SW480 (cell line): Measurements from ENCODE around the gene LYSMD2.
A peak's percentile ranks its signal among the peaks of the same experiment; 100 is the strongest.

ENCODE experiments used
- DNase-seq: peaks from one replicate; pipeline ENCODE4 v3.0.0-alpha.2; 2016; ENCODE audit warnings: low spot score

LYSMD2 gene

DNA sequence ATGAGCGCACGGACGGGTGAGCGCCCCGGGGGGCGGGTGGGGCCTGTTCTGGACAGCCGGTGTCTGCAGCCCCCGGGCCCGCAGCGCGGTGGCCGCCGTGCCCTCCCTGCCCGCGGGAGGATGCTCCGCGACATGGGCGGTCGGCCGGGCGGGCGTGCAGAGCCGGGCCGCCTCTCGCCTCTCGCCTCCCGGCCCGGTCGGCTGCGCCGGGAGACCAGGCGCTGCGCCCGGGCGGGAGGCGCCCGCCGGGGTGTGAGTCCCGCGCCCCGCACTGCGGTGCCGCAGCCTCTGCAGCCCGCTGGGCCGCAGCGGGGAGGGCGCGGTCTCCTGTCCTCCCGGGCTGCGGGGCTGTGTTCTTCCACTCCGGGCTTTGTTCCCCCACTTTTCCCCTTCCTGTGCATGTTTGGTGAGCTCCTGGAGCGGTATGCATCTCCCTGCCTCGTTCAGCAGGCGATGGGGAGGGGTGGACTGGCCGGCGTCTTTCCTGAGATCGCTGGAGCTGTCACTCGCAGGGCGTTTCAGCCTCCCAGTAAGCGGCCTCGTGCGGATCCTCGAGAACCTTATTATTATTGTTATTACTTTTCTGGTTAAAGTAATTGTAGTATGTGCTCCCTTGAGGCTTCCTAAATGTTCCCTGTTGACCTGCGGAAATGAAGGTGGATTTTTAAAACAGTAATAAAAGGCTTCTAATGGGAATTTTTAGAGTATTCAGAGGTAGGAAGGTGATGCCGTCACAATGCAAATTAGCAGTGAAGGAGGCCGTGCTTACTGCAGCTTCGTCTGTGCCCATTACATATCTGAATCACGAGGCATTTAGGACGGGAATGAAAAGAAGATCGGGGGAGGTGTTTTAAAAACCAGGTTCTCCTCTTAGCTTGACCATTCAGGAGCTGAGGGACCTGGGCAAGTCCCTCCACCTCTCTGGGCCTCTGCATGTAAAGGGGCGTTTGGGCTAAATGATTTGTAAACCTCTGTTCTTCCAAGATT is 14.5 kb upstream of the LYSMD2 start:
- DNase-seq = peak; percentile 59

DNA sequence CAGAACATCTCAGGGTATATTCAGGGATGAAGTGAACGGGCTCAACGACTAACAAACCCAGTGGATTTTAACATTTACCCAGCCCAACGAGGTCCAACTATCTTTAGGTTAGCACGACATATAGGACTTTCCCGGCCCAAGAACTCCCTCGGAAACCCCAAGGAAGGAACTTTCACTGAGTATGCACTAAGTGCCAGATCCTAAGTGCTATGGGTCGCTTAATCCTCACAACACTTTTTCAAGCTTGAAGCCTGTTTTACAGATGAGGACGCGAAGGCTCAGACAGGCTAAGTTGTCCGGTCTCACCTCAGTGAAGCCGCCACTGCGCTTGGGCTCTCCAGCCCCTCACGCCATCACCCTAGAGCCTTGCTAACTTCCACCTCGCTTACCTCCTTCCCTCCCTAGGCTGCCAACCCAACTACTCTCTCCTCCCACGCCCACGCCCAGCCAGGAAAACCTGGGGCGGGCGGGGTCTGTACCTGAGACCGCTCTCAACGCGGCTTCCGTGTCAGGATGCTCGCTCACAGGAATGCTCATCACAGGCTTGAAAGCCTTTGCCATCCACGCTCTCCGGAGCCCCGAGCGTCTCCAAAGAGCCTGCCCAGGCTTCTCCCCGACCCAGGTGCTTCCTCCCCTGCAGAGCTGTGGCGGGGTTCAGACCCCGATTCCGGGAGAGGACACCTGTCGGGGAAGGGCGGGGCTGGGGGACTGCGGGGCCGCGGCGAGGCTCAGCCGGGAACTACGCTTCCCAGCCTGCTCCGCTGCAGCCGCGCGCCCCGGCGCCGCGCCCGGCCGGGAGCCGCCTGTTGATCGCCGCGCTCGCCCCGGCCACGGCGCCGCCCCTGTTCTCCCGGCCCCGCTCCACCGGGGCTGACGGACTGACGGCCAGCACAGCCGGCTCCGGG is 13.6 kb upstream of the LYSMD2 start, which contains the start of gene TMOD2:
TSS of gene TMOD2 (plus strand) at position 806 of the 905 bp plus-strand sequence. CDS start 14,845 bp downstream, outside the sequence.
- DNase-seq = peak; percentile 56

DNA sequence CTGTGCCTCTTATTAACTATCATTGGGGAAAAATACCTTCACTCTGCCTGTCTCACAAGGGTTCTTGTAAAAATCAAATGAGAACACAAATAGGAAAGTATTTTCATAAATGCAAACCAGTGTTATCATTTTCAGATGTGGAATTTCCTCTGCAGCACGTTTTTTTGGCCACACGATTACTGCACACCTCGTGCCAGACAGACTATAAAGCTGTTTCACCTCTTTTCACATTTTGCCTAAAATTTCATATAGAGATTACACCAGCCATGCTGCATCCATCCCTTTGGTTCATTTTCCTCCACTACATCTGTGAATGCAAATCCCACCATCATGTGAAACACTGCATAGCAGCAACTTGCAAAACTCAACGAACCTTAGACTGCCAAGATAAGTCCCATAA is 12.7 kb upstream of the LYSMD2 start:
- DNase-seq = no peak

DNA sequence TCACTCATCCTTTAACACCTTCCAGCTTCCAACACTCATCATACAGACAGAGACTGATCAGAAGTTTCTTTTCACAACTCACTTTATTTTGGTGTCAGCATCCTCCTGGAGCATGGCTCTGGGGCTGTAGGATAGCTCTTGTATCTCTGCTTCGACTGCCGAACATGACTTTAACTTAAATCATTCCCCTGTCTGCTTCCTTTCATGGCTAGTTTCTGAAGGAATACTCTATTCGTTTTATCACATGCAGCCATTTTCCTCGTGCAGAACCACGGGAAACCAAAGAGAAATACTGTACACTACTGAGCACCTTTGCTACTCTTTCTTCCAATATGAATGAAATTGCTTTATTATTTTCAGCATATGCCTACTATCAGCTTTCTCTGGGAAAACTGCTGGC is 11.9 kb upstream of the LYSMD2 start:
- no peak for DNase-seq

DNA sequence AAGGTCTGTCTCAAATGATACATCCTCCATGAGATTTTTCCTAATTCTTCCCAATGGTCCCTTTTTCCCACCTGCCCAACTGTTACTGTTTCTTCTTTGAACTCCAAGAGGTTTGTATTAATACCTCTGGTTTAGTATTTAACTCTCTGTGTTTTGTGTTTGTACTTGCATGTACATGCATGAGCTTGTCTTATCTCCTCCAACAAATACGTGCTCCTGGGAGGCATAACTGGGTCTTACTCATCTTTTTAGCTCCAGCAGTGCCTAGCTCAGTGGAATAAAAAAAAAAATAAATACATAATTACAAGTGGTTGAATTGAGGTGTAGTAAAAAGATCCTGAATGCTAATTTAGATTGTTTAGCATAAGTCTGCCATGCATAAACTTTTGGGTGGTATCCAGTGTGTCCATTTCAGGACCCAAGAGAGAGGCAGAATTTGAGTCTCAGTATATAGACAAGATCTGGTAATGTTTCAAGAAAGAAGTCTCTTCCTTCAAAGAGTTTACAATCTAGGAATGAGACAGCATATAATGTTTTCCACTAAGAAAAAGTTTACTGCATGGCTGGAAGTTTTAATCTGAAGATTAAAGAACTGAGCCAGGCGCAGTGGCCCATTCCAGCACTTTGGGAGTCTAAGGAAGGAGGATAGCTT is 1.7 kb upstream of the LYSMD2 start:
- DNase-seq = no peak

DNA sequence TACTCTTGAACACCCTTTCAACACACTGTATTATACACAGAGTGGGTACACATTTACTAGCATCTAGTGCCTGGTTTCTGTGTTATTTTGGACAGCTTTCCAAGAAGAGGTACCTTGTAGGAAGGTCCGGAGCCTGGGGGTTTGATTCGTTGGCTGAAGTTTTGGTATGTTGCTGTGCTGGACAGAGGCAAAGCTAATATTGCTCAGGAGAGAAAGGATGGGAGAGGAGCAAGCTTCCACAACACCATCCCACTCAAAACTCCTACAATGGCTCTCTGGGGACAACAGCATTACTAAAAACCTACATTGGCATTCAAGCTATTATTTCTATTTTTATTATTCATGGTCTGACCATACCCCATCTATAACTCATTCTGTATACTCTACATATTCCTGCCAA is 1.1 kb upstream of the LYSMD2 start:
- no peak for DNase-seq

DNA sequence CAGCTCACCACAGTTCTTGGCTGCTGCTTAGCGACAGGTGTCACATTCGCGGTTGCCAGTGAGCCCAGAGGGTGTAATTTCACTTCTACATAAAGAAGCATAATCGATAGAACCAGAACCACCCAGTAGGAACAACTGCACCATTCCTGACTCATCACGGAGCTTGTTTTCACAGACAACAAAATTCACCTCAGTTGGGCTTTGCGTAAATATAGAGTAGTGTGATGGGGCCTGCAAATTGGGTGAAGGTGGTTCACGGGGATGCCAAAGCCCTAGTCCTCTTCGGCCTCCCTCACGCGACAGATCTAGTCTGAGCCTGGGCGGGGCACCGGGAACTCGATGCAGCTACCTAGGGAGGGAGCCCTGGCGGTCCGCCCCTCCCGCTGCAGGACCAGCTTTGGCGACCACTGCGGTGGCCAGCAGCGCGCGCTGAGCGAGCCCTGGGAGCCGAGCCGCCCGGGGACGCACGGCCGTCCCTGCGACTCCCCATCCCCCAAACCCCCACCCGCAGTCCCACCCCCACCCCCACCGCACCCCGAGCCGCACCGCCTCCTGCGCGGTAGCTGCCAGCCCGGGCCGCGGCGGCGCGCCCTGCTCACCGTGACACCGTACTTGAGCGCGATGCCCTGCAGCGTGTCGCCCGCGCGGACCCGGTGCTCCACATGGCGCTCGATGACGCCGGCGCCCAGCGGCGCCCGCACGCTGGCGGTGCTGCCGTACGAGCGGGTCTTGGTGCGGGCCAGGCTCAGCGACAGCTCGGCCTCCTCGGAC is 519 bp downstream of the LYSMD2 start:
- peak; percentile 58 for DNase-seq

DNA sequence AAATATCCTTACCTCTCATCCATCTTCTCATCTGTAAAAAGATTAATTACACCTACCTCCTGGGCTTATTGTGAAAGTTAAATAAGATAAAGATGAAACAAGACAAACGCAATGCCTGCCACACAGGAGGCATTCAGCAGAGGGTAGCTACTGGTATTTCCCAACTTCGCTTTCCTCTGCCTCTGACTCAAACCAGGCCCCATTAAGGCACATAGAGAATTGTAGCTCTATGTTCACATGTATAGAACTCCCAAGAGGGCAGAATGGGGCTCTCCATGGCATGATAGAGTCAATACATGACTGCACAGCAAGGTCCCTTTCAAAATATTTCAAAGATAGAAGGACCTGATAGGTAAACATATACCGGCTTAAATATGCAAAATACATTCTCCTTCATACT is 1.4 kb downstream of the LYSMD2 start:
- no peak for DNase-seq

DNA sequence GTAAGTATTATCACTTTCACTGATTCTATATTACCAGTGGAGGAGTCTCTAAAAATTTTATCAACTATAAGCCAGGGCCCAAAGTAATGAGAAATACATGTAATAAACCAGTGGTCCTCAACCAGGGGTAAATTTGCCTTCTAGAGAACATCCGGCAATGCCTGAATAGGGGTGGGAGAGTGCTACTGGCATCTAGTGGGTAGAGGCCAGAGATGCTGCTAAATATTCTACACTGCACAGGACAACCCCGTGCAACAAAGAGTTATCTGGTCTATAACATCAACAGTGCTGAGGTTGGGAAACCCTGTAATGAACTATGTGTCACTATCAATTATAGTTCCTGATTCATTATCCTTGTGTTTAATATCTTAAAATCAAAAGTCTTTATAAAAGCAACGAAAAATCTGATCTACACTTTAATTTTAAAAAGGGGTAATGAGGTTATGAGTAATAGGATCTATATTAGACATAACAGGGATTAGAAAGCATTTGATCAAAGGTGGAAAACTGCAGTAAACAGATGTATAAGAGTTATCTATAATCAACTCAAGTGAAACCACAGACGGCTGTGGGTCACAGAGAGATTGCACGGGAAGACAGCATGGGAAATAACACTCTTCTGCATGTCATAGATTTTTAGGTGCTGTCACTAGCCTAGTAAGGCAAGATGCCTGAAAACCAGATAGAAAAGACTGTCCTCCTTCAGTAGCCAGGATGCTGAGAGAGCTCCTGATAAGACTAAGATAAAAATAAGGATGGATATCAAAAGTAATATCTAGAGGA is 2.0 kb downstream of the LYSMD2 start:
- DNase-seq = no peak

DNA sequence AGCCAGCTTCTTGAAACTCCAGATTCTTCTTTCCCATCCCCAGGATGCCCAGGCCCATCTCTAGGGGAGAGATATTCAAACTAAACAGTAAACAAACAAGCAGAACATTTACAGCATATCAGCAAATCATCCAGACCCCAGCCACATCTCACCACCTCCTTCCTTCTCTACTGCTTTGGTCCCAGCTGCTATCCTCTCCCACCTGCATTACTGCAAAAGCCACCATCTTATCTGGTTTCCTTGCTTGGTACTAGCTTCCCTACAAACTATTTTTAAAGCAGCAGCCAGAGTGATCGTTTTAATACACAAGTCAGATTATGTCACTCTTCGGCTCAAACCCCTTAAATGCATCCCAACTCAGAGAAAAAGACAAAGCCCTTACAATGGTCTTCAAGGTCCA is 4.8 kb downstream of the LYSMD2 start:
- DNase-seq = no peak

DNA sequence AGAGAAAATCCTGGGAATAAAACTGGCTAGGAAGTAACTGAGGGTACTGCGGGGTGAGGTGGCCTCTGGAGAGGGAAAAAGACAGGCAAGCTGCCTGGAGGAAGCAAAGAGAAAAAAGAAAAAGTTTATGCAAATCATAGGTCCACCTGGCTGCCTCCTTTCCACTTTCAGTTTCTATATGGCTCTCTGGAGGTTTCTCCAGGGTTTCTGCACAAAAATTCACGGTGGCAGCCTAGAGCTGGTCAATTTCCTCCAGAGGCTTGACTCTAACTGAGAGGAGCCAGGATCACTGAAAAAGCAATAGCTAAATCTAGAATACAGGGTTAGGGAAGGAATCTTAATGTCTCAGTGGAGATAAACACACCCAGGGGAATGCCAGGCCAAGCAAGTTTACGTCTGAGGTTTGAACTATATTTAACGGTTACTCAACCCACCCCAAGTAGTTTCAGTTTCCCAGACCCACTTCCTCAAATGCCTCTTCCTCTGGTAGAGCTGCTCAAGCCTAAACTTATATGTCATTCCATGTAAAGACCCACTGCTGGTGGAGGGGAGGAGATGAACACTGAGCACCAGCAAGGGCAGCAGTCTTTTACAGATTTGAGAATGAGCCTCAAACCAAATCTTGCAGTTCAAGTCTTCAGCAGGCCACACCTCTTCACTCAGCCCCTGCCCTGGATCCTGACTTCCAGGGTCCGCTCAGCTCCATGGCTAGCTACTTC is 5.7 kb downstream of the LYSMD2 start:
- no peak for DNase-seq

DNA sequence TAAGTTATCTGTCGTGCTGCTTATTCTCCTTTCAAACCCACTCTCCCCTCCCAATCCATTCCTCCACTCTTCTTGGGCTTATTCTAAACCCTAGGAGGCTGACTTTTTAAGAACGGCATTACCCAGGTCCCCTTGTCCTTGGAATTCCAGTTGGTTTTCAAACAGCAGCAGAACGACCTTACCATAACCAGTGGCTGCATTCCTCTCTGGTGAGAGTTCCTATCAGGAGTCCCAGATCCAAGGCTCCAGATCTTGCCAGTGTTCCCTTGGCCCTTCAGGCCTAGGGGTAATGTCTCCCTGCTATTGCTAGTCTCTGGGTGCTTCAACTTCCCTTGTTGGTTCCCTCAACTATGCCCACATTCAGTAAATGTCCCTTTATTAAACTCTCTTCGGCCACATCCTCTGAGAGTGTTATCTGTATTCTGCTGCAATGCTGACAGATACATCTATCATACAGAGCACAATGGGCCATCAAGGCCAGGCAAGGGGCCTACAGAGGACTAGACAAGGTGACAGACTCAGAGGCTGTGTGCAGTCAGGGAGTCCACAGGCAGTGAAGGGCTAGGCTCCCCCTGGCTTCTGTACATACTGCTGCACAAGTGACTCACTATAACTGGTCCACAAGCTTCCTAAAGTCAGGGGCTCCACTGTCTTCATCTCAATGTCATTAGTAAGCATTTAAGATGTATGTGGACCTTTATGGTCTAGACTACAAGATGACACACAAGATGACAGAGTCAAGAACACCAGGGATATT is 10.1 kb downstream of the LYSMD2 start:
- no peak for DNase-seq

DNA sequence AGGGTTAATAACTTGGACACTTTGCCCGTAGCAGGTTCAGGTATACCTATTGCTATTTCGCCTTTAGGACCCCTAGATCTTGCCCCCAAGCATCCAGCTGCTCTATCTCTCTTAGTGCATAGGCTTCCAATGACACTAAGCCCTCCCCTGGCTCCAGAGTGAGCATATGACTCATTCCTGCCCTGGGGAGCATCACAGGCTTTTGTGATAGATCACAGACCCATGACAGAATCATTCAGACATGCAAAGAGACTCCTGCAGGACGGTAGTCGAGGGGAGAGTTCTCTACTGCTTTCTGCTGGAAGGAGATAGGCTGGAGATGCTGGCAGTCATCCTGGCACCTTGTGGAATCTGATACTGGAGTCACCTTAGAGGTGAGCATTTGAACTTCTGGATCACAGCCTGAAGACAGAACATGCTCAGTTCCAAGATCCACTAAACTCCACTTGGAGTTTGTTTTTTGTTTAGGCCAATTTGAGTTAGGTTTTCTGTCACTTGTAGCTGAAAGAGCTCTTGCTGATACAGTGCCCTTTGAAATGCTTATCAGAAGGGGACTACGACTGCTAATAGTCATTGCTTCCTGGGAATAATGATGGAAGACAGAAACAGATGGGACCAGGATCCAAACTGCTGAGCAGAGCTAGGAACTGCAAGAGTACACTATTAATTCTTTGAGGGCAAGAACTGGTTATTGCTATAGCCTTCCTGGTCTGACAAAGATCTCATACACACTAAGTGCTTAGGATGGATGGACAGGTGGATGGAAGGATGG is 11.0 kb downstream of the LYSMD2 start:
- peak; percentile 58 for DNase-seq

DNA sequence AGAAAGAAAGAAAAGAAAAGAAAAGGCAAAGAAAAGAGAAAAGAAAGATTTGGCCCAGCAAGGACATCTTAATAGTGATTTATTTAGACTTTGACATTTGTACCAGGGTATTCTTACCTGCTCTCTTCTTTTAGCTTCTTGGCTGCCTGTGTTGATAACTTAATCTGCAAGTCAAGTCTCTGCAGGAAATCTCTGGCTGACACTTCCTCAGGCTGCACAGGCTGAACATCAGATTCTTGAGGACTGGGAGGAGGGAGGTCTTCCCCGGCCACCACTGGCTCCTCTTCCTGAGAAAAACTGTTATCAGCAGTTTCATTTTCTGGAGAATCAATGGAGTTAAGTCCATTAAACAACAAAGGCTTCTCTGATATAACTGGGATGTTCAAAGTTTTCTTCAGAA is 12.8 kb downstream of the LYSMD2 start:
- DNase-seq = no peak

DNA sequence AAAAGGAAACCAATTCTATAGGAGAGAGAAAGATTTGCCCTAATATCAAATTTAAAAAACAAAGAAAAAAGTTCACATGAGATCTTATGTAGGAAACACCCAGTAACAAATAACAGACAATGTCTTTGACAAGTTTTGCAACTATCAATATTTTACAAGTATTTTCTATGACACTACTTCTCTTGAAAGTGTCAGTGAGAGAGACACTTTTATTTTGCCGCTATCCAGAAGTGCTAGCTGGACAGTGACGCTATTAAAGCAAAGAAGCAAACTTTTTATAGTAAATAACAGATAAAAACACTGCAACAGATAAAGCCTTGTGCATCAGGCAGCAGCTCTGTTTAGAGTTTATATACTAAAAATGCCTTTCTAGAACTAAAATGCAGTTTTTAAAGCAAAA is 13.3 kb downstream of the LYSMD2 start:
- DNase-seq = no peak

DNA sequence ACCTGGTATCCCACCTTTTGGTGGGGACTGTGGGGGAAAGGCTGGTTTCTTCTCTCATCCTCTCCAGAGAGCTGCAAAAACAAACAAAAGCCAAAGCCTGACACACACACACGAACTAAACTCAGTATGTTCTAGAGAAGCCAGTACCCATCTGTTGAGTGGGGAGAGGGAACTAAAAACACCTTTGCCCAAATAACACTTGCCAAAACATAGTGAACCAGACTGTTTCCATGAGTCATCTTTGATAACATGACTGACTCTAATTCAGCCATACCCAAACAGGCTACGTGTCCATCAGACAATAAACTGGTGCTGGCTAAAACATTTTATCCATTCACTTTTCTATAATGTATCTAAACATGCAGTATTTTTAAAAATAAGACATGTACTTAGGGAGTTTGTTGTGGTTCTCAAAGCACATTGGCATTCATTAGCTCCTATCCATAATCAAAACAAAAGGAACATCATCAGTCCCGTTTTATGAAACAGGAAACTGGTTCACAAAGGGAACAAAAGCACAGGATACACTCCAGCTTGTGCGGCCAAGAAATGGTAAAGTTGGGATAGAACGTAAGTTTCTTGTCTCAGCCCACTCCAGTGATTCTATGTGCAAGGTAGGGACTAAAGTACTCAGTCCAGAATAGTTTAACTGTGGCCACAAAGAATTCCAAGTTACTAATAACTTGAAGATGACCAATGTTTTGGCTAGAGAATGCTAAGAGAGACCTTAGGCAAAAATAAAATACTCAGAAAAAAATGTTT is 16.1 kb downstream of the LYSMD2 start:
- no peak for DNase-seq

DNA sequence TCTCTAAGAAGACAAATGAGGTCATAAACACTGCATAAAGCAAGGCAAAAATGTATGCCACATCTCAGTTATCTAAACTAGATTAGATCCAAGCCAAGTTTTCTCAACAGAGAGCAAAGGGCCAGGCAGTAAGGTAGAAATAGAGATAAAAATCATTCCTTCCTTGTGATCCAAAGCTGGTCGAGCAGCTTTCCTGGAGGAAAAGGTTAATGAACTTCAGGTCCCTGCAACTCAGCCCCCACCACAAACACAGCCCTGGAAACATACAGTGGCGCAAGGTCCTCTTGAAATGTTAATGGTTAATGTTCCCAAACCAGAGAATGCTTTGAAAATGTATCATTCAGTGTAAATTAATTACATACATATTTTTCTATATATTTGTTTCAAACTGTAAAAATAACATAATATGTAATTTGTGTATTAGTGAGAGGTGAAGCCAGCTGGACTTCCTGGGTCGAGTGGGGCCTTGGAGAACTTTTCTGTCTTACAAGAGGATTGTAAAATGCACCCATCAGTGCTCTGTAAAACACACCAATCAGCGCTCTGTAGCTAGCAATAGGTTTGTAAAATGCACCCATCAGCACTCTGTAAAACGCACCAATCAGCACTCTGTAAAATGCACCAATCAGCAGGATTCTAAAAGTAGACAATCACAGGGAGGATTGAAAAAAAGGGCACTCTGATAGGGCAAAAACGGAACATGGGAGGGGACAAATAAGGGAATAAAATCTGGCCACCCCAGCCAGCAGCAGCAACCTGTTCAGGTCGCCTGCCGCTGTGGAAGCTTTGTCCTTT is 17.1 kb downstream of the LYSMD2 start:
- DNase-seq = no peak
